Activated naive CD8-positive, alpha-beta T cell treated with anti-CD3 and anti-CD28 coated beads, Interleukin-2, amount 50 U/mL, for 24 hours (primary cell): ENCODE data around the gene ABHD17C.

Experiments used
- ATAC-seq: fragments of 150-1000 bp; cut with Tn5 transposase; one replicate; pipeline ENCODE4 v1.10.0; 2021
- DNase-seq: peaks from one replicate; pipeline ENCODE4 v3.0.0; 2021
- H3K27ac Mint-ChIP-seq: one replicate; pipeline ENCODE4 v1.8.0; 2021; ENCODE audit warnings: mild to moderate bottlenecking, mixed read lengths
- H3K27me3 Mint-ChIP-seq: one replicate; pipeline ENCODE4 v1.8.0; 2021; ENCODE audit warnings: mixed read lengths
- H3K36me3 Mint-ChIP-seq: one replicate; pipeline ENCODE4 v1.8.0; 2021; ENCODE audit warnings: low read depth, mixed read lengths
- H3K4me1 Mint-ChIP-seq: one replicate; pipeline ENCODE4 v1.8.0; 2021; ENCODE audit warnings: mixed read lengths
- H3K4me3 Mint-ChIP-seq: one replicate; pipeline ENCODE4 v1.8.0; 2021; ENCODE audit warnings: mild to moderate bottlenecking, moderate library complexity, mixed read lengths
- H3K9me3 Mint-ChIP-seq: one replicate; pipeline ENCODE4 v1.8.0; 2021; ENCODE audit warnings: mixed read lengths

The ABHD17C gene

DNA sequence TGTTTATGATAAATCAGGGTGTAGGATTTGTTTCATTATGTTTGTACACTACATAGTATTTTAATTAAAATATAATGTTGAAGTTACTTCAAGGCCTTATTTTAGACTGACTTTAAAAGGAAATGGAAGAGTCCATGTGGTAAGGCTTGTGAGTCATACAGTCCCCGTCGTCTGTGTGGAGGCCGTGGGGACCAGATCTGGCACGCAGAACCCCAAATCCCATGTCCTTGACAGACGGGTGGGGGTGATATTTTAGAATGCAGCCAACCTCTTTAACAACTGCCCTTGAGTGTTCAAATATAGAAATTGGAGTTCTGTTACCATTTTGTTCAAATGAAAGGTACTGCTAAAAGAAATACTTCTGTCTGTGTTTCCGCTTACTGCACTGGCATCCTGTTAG is 35.8 kb downstream of the ABHD17C start:
- Mint-ChIP-seq H3K36me3 (peaks cover 5% of the 10 kb centered on the region), H3K27ac (no peak overlapping the region), H3K27me3 (no peaks in the 10 kb centered on the region), H3K4me1 (no peaks in the 10 kb centered on the region), H3K4me3 (no peak overlapping the region), H3K9me3 (no peaks in the 10 kb centered on the region)
- DNase-seq: no peak
- no peak for ATAC-seq

DNA sequence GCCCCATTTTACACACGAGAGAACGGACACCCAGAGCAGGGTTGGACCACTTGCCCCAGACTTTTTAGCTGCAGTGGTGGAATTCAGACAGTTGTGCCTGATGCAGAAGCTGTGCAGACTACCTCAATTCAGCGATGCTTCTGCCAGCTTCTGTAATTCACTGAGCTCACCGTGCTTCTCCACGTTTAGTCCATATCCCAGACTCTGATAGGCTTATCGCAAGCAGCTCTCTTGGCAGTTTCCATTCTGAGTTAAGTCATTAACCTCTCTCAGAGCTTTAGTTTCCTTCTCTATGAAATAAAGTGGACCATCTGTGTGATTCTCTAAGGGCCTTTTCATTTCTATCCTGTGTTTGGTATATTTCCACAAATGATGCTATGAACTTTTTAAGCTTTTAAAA is 37.1 kb downstream of the ABHD17C start:
- Mint-ChIP-seq H3K4me1 (no peaks in the 10 kb centered on the region), H3K36me3 (peaks cover 2% of the 10 kb centered on the region), H3K4me3 (no peak overlapping the region), H3K9me3 (no peaks in the 10 kb centered on the region), H3K27ac (no peak overlapping the region), H3K27me3 (no peaks in the 10 kb centered on the region)
- DNase-seq (no peak), ATAC-seq (no peak)

DNA sequence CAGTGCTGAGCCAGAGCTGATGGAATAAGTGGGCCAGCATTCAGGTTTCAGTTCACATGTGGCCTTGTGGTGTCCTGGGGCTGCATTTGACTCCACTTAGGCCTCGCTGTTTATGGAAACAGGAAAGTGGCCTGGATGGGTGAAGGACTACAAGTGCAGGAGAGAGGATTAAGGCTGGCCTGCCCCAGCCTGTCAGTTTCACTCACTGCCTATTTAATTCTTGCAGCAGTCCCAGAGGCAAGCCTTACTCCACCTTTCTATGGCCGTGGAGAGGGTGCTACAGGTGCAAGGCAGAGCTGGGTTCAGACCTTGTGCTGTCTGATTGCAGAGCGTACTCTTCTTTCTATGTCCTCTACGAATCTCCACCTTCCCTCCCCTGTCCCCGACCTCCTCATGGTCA is 37.7 kb downstream of the ABHD17C start:
- H3K36me3 Mint-ChIP-seq: peaks cover 2% of the 10 kb centered on the region
- H3K27ac Mint-ChIP-seq: no peak overlapping the region
- no peaks in the 10 kb centered on the region for H3K4me1 Mint-ChIP-seq
- H3K27me3 Mint-ChIP-seq: no peaks in the 10 kb centered on the region
- DNase-seq (no peak), ATAC-seq (no peak)
- H3K4me3 Mint-ChIP-seq: no peak overlapping the region
- no peaks in the 10 kb centered on the region for H3K9me3 Mint-ChIP-seq

DNA sequence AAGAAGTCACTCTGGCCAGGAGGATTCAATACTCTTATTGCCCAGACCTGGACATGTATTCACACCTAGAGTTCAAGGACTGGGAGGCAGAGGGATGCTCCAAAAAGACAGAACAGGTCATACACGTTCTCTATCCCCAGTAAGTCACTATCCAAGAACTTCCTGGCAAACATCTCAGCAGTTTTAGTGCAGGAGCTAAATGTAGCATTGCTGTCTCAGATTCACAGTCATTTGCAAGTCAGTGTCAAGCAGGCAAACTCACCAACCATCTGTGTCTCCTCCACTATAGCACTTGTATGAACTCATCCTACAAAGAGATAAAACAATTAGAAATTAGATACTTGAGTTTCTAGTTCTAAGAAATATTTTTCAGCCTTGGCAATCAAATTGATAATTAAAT is 38.4 kb downstream of the ABHD17C start:
- no peak overlapping the region for H3K4me3 Mint-ChIP-seq
- H3K27me3 Mint-ChIP-seq: no peaks in the 10 kb centered on the region
- H3K9me3 Mint-ChIP-seq: peaks cover 3% of the 10 kb centered on the region
- ATAC-seq (no peak), DNase-seq (no peak)
- no peaks in the 10 kb centered on the region for H3K4me1 Mint-ChIP-seq
- H3K27ac Mint-ChIP-seq: no peak overlapping the region
- peaks cover 2% of the 10 kb centered on the region for H3K36me3 Mint-ChIP-seq

DNA sequence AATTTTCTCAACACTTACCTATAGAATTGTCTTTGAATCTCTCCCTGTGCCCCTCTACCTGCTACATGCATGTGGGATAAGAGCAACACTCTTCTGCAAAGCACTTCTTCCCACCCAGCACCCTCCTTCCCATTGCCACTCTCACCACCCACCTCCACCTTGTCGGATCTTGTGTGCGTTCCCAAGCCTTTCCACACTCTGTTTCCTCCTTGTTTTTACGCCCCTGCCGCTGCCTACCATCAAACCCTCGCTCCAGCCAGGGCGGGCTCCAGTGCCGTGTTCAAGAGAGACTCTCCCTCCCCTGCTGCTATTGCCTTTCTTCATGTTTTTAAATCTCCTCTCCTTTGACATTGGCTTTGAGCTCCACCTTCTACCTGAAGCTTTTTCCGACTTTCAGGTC is 40.2 kb downstream of the ABHD17C start:
- Mint-ChIP-seq H3K4me3 (no peak overlapping the region), H3K36me3 (peaks cover 2% of the 10 kb centered on the region), H3K4me1 (no peaks in the 10 kb centered on the region), H3K27ac (no peak overlapping the region), H3K27me3 (no peaks in the 10 kb centered on the region), H3K9me3 (peaks cover 6% of the 10 kb centered on the region)
- ATAC-seq (no peak), DNase-seq (no peak)

DNA sequence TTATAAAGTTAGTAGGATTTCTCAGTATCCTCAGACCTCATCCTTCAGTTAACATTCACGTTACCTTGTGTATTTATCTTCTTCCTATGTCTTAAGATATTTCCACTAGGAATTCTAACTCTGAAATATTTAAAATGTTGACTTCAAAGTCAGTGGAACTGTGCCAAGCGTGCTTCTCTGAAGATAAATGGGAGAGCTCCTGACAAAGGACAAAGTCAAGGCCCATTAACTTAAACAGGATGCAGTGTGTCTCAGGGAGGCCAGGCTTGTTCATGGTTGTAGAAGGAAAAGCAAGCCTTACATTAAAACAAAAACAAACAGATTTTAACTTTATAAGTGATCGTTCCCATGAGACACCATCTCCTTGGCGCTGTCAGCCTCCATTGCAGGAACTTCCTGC is 41.5 kb downstream of the ABHD17C start:
- H3K4me3 Mint-ChIP-seq: no peak overlapping the region
- H3K4me1 Mint-ChIP-seq: no peaks in the 10 kb centered on the region
- peaks cover 2% of the 10 kb centered on the region for H3K36me3 Mint-ChIP-seq
- no peak for DNase-seq
- H3K27me3 Mint-ChIP-seq: no peaks in the 10 kb centered on the region
- no peak for ATAC-seq
- H3K9me3 Mint-ChIP-seq: peaks cover 6% of the 10 kb centered on the region
- H3K27ac Mint-ChIP-seq: no peak overlapping the region

DNA sequence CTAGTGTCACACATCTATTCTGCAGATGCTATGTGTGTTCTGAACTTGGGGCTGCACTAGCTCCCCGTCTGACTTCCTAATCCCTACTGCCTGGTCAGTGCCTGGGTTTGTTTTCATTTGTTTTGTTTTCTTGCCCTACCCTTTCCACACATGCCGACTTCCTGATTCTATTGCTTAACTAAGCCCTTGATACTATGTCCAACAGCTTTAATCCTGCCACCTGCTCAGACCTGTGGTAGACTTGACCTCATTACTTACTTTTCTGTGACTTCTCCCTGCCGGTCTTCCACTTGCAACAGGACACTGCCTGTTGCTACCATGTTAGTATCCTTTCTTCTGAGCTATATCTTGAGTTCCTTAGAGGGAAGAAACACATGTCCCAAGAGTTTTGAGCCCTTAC is 44.8 kb downstream of the ABHD17C start:
- Mint-ChIP-seq H3K27ac (no peak overlapping the region), H3K4me3 (no peak overlapping the region), H3K27me3 (no peaks in the 10 kb centered on the region), H3K36me3 (peaks cover 2% of the 10 kb centered on the region), H3K9me3 (peaks cover 6% of the 10 kb centered on the region), H3K4me1 (no peaks in the 10 kb centered on the region)
- ATAC-seq: no peak
- DNase-seq: no peak

DNA sequence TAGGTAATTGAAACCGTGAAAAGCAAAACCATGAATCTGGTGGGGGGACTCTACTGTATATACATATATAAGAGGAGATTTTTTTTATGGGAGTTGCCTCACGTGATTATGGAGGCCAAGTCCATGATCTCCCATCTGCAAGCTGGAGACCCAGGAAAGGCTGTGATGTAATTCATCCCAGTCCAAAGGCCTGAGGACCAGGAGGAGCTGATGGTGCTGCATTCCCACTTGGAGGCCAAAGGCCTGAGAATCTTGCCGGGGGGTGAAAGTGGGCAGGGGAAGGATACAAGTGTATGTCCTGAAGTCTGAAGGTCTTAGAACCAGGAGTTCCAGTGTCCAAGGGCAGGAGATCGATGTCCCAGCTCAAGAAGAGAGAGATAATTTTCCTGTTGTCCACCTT is 47.0 kb downstream of the ABHD17C start:
- Mint-ChIP-seq H3K4me3 (no peak overlapping the region), H3K36me3 (peaks cover 2% of the 10 kb centered on the region), H3K27ac (no peak overlapping the region), H3K9me3 (peaks cover 13% of the 10 kb centered on the region), H3K4me1 (no peaks in the 10 kb centered on the region), H3K27me3 (no peaks in the 10 kb centered on the region)
- ATAC-seq (no peak), DNase-seq (no peak)

DNA sequence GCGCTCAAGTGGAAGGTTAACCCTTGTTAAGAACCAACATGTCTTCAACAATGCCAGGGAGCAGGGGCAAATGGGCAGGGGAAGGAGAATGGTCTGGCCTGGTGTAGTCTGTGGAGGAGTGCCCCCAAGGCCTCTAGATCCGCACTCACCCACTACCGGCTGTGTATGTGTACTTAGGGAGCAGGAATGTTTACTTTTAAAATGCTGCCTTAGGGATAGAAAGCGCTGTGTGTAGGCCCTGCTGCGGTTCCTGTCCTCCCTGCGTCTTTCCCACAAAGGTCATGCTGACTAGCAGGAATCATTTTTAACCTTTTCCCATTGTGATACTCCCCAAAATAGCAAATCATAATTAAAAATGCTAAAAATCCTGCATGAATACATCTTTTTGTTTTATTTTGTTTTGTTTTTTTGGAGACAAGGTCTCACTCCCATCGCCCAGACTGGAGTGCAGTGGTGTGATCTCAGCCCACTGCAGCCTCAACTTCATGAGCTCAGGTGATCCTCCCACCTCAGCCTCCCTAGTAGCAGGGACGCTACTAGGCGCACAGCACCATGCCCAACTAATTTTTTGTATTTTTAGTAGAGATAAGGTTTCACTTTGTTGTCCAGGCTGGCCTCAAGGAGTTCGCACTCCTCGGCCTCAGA is 48.2 kb downstream of the ABHD17C start:
- no peak overlapping the region for H3K27ac Mint-ChIP-seq
- no peaks in the 10 kb centered on the region for H3K27me3 Mint-ChIP-seq
- H3K4me1 Mint-ChIP-seq: no peaks in the 10 kb centered on the region
- DNase-seq: no peak
- H3K9me3 Mint-ChIP-seq: peaks cover 11% of the 10 kb centered on the region
- no peak for ATAC-seq
- peaks cover 2% of the 10 kb centered on the region for H3K36me3 Mint-ChIP-seq
- H3K4me3 Mint-ChIP-seq: no peak overlapping the region

DNA sequence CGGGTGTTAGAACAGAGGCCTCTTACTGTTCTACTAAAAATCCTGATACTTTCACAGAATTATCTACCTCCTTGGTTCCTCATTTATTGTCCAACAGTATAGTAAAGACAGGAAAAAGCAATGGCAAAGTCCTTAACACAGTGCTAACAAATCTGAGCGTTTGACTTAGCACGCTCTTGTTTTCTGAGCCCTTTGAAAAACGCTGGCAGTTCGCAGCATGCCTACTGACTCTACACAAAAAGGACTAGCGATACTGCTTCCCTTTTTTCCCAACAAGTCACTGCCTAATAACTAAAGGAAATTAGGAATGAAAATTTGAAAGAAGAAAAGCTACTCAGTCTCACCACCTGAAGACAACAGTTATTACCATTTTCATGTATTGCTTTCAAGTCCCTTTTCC is 49.3 kb downstream of the ABHD17C start:
- H3K36me3 Mint-ChIP-seq: peaks cover 2% of the 10 kb centered on the region
- no peaks in the 10 kb centered on the region for H3K27me3 Mint-ChIP-seq
- H3K27ac Mint-ChIP-seq: no peak overlapping the region
- H3K9me3 Mint-ChIP-seq: peaks cover 6% of the 10 kb centered on the region
- DNase-seq: no peak
- no peaks in the 10 kb centered on the region for H3K4me1 Mint-ChIP-seq
- H3K4me3 Mint-ChIP-seq: no peak overlapping the region
- no peak for ATAC-seq

DNA sequence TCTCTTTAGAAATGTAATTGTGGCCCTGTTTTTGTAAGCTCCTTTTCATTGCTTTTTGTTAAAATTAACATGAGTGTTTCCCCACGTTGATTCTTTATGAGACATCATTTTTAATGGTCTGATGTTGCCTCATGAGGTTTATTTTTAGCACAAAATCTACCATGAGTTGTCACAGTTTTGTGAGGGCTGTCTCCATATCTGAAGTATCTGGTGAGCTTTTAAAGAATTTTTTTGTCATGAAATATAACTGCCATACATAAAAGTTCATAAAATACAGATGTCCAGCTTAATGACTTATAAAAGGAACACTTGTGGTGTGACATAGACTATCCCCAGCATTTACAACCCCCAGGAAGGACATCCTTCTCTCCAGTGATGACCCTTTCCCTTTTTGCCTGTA is 49.7 kb downstream of the ABHD17C start:
- DNase-seq: no peak
- no peak overlapping the region for H3K27ac Mint-ChIP-seq
- peaks cover 2% of the 10 kb centered on the region for H3K36me3 Mint-ChIP-seq
- peaks cover 6% of the 10 kb centered on the region for H3K9me3 Mint-ChIP-seq
- H3K27me3 Mint-ChIP-seq: no peaks in the 10 kb centered on the region
- ATAC-seq: no peak
- no peaks in the 10 kb centered on the region for H3K4me1 Mint-ChIP-seq
- no peak overlapping the region for H3K4me3 Mint-ChIP-seq

DNA sequence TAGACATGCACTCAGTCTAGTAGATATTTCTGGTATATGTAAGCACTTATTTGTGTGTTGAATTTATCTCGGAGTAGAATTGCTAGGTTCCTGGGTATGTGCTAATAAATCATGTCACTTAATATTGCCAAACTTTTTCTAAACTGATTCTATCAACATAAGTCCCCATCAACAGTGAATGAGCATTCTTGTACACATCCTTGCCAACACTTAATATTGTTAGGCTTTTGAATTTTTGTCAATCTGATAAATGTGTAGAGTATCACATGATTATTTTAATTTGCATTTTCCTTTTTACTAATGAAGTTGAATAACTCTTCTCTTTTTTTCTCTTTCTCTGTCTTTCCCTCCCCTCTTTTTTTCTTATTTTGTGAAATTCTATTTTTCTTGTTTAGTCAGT is 50.8 kb downstream of the ABHD17C start:
- Mint-ChIP-seq H3K36me3 (peaks cover 7% of the 10 kb centered on the region), H3K27me3 (no peaks in the 10 kb centered on the region), H3K4me1 (no peaks in the 10 kb centered on the region), H3K9me3 (peaks cover 6% of the 10 kb centered on the region), H3K4me3 (no peak overlapping the region), H3K27ac (no peak overlapping the region)
- no peak for ATAC-seq
- DNase-seq: no peak

DNA sequence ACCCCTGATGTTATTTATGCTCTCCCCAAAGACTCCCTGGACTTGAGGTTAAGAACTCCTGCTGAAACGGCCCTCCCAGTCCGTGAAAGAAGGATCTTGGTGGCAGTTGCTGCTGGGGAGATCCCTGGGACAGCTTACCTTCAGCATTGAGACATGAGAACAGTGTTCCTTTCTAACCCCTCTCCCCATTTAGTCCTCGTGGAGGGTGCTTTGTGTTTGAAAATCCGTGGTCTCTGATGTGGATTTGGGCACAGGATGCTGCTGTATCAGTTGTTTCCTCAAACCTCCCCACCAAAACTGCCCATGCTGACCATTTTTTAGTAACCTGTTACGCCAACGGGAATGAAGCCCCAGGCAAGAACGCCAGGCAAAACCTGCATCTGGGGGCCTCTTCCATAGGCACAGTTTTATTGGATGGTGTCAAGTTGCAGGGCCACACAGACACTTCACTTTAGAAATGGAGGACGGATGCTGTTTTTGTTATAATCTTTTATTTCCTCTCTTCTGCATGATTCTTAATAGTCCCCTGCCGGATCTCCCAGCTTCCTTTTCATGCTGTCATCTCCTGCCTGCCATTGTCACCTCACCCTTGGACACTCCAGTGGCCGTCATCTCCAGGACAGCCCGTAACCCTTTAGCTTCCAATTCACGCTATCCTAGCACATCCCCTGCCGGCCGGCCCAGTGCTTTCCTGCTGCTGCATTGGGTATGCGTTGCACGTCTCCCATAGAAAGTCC is 52.4 kb downstream of the ABHD17C start:
- ATAC-seq (no peak), DNase-seq (no peak)
- no peak overlapping the region for H3K4me3 Mint-ChIP-seq
- H3K27me3 Mint-ChIP-seq: no peaks in the 10 kb centered on the region
- H3K9me3 Mint-ChIP-seq: peaks cover 6% of the 10 kb centered on the region
- H3K27ac Mint-ChIP-seq: no peak overlapping the region
- peaks cover 9% of the 10 kb centered on the region for H3K36me3 Mint-ChIP-seq
- no peaks in the 10 kb centered on the region for H3K4me1 Mint-ChIP-seq

DNA sequence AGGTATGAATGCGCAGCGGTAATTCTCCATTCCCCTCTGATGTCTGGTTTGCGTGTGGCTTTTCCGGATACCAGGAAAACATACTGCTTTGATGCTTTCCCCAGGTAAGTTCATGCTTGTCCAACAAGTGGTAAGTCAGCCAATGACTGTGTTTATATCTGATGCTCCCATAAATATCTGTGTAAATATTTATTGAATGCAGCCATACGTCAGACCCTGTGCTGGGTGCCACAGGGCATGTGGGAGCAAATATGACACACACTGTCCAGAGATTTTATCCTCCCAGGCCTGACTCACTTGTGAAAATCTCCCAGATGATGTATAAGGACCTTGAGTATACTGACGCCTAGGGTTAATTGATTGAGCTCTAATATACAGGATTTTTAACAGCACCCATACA is 54.5 kb downstream of the ABHD17C start:
- H3K36me3 Mint-ChIP-seq: peaks cover 9% of the 10 kb centered on the region
- H3K9me3 Mint-ChIP-seq: peaks cover 6% of the 10 kb centered on the region
- no peak overlapping the region for H3K27ac Mint-ChIP-seq
- no peaks in the 10 kb centered on the region for H3K4me1 Mint-ChIP-seq
- no peak for DNase-seq
- ATAC-seq: no peak
- no peak overlapping the region for H3K4me3 Mint-ChIP-seq
- no peaks in the 10 kb centered on the region for H3K27me3 Mint-ChIP-seq

DNA sequence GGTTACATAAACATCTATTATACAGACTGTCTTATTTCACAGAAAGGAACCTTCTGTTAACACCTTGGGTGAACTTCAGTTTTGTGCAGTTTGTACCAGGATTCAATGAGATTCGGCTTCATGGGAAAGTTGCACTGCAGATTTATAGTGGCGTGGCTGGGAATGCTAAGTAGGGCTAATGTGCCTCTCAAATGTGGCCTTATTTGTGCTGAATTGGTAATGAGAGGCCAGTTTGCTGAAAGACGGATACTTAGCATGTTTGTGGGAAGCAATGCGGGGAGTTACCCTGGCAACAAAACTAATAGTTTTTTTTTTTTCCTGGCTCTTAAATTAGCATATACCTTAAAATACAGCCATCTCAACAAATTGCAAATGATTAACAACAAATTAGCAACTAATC is 55.5 kb downstream of the ABHD17C start:
- Mint-ChIP-seq H3K27me3 (no peaks in the 10 kb centered on the region), H3K9me3 (peaks cover 6% of the 10 kb centered on the region), H3K4me3 (no peak overlapping the region)

More for the DNA sequence above, 55.5 kb downstream of the ABHD17C start:
- DNase-seq (no peak), ATAC-seq (no peak)
- Mint-ChIP-seq H3K36me3 (peaks cover 9% of the 10 kb centered on the region), H3K27ac (no peak overlapping the region), H3K4me1 (no peaks in the 10 kb centered on the region)
